Activated CD4-positive, alpha-beta T cell treated with anti-CD3 and anti-CD28 coated beads for 48 hours (primary cell): ENCODE results near the gene CDADC1.
"Not testable (repeated sequence)": the region's sequence is repeated elsewhere in the genome, so short reads cannot be mapped to it uniquely, and the experiment has no call there.

Experiments
- DNase-seq: peaks from one replicate; pipeline ENCODE4 v3.0.0-alpha.2; 2020

CDADC1 gene

DNA sequence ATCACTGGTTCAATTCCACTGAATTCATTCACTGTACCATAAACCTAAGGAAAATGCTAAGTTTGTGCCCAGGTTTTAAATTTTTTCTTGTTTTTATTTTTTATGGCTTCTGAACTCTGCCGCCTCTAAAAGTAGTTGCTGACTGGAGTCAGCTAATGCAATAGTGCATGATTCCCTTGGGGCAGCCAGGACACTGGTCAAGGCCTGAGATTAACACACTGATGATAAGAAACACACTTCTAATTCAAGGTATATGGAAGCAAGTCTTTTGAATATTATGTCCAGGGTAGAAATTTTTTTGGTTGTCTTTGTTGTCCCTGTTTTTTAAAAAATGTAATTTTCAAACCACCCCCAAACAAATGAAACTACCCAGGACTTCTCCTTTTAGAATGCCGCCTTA, 72.2 kb downstream of the CDADC1 start:
- no peak for DNase-seq

DNA sequence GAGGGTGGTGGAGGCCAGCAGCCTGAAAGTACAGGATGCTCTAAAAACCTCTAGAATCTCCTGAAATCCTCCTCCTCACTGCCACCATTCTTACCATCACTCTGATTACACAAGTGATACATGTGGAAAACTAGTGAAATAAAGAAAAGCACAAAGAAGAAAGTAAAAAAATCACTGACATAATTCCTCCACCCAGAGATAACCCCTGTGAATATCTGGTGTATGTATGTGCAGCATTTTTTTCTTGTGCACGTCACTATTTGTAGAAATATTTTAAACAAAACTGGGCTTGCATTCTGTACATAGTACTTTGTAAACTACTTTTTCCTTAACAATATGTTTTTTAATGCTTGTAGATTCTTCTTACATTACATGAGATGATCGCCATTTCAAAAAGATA, 73.2 kb downstream of the CDADC1 start:
- no peak for DNase-seq

DNA sequence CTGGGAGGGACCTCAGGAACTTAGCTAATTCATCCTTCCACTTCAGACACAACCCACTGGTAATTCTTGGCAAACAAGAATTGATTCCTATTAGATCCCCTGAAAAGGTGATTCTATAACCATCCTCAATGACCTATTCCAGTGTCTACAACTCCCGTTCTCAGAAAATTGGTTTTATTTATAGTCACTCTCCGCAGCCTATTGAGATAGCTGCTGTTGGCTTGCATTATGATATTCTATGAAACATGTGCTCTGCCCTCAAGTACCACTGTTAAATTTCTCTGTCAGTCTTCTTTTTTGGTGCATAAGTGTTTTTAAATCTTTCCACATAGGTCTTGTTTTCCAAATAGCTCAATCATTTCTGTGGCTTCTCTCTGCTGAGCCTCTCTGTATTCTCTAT, 75.0 kb downstream of the CDADC1 start:
- DNase-seq = no peak

DNA sequence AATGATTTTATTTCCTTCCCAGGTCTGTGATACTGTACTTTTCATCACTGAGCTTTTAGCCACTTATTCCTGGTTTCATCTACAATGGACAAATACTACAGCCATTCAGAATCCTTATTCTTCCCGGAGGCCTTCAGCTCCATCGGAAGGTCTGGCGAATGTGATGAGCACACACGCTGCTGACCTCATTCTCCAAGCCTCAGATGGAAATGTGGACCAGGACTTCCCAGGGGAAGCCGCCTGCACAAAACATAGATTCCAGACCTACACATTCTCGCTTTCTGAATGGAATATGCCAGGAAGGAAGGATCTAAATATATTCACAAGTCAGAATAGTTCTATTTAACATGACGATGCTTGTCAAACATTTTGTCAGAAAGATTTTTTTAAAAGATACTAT, 75.6 kb downstream of the CDADC1 start:
- no peak for DNase-seq

DNA sequence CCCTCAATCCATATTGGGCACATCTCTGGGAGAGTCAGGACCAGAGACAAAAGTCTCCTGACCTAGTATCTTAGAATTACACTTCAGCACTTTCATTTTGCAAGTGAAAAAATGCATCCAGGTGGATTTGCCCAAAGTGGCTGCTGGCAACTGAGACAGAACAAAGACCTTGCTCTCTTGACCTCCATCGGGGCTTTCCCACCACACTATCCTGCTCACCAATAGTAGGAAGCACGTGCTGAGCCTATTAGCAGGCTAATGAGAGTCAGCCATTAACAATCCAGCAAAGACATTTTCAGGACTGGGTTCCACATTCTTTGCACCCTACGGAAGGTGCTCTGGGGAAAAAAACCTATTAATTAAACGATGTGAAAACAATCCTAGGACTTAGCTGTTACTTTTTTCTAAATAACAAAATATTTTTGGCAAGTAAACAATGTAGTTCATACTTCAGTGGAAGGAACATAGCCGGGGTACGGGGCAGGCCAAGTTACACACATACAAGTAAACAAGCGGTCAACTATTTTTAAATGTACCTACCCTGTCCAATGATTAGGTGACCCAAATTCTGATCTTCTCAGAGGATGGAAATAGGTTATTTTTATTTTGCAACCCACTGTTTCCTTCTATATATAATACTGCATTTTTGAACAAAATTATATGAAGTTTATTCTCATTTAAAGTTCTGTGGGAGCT, 78.6 kb downstream of the CDADC1 start:
- no peak for DNase-seq

DNA sequence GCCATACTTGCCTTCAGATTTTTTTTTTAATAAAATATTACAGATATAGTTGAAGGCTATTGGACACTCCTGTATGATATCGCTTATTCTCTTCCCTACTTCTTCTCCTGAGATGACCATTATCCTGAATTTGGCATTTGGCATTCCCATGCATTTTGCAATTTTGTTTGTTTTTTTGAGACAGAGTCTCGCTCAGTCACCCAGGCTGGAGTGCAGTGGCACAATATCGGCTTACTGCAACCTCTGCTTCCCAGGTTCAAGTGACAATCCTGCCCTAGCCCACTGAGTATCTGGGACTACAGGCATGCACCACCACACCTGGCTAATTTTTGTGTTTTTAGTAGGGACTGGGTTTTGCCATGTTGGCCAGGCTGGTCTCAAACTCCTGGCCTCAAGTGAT, 79.4 kb downstream of the CDADC1 start:
- not testable (repeated sequence) for DNase-seq

DNA sequence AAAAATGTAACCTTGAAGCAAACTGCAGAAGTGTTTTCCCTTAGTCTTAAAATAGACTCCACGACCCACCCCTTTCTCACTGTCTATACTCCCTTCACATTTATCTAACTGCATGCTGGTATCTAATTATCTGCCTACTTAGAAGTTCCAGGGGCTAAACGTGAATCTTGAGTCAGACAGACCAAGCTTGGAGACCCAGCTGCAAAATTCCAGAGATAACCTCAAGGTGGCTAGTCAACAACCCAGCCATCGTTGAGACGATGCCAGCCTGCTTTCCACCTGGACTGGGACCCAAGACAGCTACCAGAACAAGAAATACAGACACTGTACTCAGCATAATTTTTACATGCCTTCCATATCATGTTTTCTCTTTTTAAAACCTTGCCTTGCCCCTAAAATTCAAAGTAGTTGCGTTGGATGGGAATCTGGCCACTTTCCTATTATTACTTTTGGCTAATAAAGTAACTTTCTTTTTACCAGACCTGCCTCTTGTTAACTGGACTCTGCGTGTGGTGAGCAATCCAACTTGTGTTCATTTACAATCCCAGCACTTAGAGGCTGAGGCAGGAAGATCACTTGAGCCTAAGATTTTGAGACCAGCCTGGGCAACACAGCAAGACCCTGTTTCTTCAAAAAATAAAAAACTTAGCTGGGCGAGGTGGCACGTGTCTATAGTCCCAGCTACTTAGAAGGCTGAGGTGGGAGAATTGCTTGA, 82.3 kb downstream of the CDADC1 start:
- no peak for DNase-seq

DNA sequence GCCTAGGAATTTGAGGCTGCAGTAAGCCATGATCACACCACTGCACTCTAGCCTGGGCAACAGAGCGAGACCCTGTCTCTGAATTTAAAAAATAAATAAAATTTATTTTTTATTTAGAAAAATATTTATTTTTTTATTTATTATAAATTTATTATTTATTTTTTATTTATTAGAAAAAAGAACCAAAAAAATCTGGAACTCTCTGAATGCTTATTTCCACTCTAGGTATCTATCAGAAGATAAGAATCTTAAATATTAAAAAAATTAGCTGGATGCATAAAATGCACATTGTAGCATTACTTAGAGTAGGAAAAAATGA, 82.8 kb downstream of the CDADC1 start:
- DNase-seq = no peak

DNA sequence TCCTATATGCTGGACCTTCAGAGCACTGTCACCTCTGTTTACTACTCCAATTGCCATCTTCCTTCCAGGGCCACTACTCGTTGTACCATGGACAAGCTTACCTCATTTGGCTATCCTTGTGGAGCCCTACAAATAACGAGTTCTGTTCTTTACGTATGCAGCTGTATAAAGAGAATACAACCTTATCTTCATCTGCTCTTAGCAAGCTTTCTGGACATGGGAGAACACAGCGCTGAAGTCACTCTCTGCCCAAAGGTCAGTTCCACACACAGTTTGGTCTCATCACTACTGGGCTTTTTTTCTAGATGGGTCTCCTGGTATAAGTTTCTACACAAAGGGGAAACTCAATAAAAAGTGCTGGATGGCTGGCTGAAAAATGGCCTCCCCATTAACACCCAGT, 88.9 kb downstream of the CDADC1 start:
- DNase-seq = no peak

DNA sequence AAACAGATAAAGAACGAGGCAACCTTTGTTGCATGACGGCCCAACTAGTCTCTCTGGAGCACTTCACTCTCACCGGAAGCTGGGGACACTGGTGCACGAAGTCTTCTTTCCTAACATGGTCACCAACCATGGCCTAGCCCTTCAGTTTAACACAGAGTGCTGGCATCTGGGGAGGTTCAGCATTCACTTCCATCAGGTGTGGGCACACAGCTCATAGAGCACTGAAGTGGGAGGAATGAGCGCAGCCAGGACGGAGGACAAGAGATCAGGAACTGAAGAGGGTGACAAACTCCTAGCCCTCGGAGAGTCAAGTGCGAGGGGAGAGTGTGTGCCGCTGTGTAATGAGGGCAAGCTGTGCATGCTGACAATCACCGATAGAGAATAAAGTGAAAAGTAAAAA, 92.4 kb downstream of the CDADC1 start:
- DNase-seq = no peak

DNA sequence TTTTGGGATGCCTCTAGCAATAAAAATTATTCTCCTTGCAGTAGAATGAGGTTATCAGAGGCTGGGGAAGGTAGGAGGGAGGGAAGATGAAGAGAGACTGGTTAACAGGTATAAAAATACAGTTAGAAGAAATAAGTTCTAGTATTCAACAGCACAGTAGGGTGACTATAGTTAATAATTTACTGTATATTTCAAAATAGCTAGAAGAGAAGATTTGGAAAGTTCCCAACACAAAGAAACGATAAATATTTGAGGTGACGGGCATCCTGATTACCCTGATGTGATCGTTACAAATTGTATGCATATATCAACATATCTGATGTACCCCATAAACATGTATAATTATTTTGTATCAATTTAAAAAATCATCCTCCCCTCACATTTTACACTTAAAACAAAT, 93.8 kb downstream of the CDADC1 start:
- DNase-seq = no peak

DNA sequence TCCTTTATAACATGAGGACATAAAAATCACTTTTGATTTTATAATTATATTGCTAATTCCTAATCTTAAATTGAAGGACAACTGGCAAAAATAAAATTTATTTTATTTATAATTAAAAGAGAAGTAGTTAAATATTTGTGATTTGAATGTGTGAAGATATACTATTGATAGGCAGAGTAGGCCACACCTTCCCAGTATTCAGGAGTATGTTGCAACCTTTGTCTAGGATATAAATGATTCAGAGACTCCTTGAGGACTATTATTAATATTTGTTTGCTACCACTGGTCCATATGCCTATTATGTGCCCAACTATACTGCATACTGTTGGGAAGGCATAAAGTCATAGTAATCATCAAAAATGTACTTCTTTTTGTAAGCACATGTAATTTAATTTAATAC, 94.2 kb downstream of the CDADC1 start:
- no peak for DNase-seq

DNA sequence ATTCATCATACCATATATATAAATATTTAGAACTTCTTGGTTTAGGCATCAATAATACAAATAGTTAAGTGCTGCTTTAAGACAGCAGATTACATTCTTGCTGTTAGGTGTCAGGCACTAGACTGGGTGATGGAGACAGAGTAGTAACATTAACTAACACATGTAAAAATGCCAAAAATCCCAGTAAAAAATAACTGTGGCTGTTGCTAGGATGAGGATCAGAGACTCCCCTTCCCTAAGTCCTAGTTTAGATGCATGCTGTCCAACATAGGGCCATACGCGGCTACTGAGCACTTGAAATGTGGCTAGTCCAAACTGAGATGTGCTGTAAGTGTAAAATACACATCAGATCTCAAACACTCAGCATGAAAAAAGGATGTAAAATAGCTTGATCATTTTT, 94.7 kb downstream of the CDADC1 start:
- DNase-seq = no peak
